Measurements from ENCODE around the gene CLPX. TPM values are rescaled to one million over a fixed set of nuclear protein-coding genes. Genes with fewer than 3 reads are reported as not detected.

CLPX gene
- total RNA-seq, 2 experiments from 2014 or later = 26.0 to 53.3 TPM

GRCh38 chr15:65221697-65222096, 36.6 kb upstream of the CLPX start:
- no TSS peak for BruUV-seq (replicated peaks)
- Histone ChIP-seq H2AFZ (ENCODE audit: low read length) (no peak overlapping the region), H3K4me1 (ENCODE audit: insufficient read depth, low read length, poor library complexity, severe bottlenecking) (no peaks in the 10 kb centered on the region), H3K4me3 (ENCODE audit: low read depth, low read length, poor library complexity, severe bottlenecking) (no peak overlapping the region), H3K36me3 (ENCODE audit: insufficient read depth, low read length) (no peaks in the 10 kb centered on the region), H3K27ac (ENCODE audit: low read depth, low read length, poor library complexity, severe bottlenecking) (no peak overlapping the region), H4K20me1 (ENCODE audit: insufficient read depth, low read length) (no peaks in the 10 kb centered on the region), H3K79me2 (ENCODE audit: insufficient read depth, low read depth, low read length) (no peaks in the 10 kb centered on the region), H3K4me2 (ENCODE audit: low read length) (no peak overlapping the region), H3K9me3 (ENCODE audit: low read length) (no peaks in the 10 kb centered on the region), H3K9me2 (ENCODE audit: insufficient read depth, low read length) (no peaks in the 10 kb centered on the region)
- no peak for TF ChIP-seq EZH2phosphoT487 (IDR thresholded peaks at IDR 0.05; ENCODE audit: borderline replicate concordance, low read depth, low read length)
- TF ChIP-seq, protein P1, sequence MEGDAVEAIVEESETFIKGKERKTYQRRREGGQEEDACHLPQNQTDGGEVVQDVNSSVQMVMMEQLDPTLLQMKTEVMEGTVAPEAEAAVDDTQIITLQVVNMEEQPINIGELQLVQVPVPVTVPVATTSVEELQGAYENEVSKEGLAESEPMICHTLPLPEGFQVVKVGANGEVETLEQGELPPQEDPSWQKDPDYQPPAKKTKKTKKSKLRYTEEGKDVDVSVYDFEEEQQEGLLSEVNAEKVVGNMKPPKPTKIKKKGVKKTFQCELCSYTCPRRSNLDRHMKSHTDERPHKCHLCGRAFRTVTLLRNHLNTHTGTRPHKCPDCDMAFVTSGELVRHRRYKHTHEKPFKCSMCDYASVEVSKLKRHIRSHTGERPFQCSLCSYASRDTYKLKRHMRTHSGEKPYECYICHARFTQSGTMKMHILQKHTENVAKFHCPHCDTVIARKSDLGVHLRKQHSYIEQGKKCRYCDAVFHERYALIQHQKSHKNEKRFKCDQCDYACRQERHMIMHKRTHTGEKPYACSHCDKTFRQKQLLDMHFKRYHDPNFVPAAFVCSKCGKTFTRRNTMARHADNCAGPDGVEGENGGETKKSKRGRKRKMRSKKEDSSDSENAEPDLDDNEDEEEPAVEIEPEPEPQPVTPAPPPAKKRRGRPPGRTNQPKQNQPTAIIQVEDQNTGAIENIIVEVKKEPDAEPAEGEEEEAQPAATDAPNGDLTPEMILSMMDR (conservative IDR thresholded peaks at IDR 0.05; ENCODE audit: low read length) = no peak
- DNase-seq (ENCODE audit: low spot score) = no peak
- ChIA-PET CTCF (ENCODE audit: unreplicated experiment) (interaction anchor here (0.6 kb wide), 1 partner anchor 59 kb away, joined by 3 read pairs; no protein-coding TSS in a partner anchor), POLR2A (no interaction called here)
- intact Hi-C loops (cut with micrococcal nuclease; ENCODE audit: unreplicated experiment) = no loop called here

- intact Hi-C loops (cut with micrococcal nuclease; ENCODE audit: unreplicated experiment) = no loop called here
- no peaks in the 10 kb centered on the region for H3K9me2 ChIP-seq (ENCODE audit: insufficient read depth, low read length)
- no peak overlapping the region for H3K4me3 ChIP-seq (ENCODE audit: low read depth, low read length, poor library complexity, severe bottlenecking)
- H2AFZ ChIP-seq (ENCODE audit: low read length) = no peak overlapping the region
- CTCF ChIA-PET (ENCODE audit: unreplicated experiment) = no interaction called here
- no peak for DNase-seq (ENCODE audit: low spot score)
- H3K36me3 ChIP-seq (ENCODE audit: insufficient read depth, low read length) = no peaks in the 10 kb centered on the region
- POLR2A ChIA-PET = no interaction called here
- TF ChIP-seq, protein P1 (conservative IDR thresholded peaks at IDR 0.05; ENCODE audit: low read length) = no peak
- no peak for TF ChIP-seq EZH2phosphoT487 (IDR thresholded peaks at IDR 0.05; ENCODE audit: borderline replicate concordance, low read depth, low read length)
- no peaks in the 10 kb centered on the region for H3K79me2 ChIP-seq (ENCODE audit: insufficient read depth, low read depth, low read length)
- no peak overlapping the region for H3K4me2 ChIP-seq (ENCODE audit: low read length)
- H3K4me1 ChIP-seq (ENCODE audit: insufficient read depth, low read length, poor library complexity, severe bottlenecking) = no peaks in the 10 kb centered on the region
- no peaks in the 10 kb centered on the region for H4K20me1 ChIP-seq (ENCODE audit: insufficient read depth, low read length)
- no peaks in the 10 kb centered on the region for H3K9me3 ChIP-seq (ENCODE audit: low read length)
- no peak overlapping the region for H3K27ac ChIP-seq (ENCODE audit: low read depth, low read length, poor library complexity, severe bottlenecking)
- BruUV-seq (replicated peaks) = no TSS peak
Measured at GRCh38 chr15:65219137-65219536, 34.0 kb upstream of the CLPX start.

DNA sequence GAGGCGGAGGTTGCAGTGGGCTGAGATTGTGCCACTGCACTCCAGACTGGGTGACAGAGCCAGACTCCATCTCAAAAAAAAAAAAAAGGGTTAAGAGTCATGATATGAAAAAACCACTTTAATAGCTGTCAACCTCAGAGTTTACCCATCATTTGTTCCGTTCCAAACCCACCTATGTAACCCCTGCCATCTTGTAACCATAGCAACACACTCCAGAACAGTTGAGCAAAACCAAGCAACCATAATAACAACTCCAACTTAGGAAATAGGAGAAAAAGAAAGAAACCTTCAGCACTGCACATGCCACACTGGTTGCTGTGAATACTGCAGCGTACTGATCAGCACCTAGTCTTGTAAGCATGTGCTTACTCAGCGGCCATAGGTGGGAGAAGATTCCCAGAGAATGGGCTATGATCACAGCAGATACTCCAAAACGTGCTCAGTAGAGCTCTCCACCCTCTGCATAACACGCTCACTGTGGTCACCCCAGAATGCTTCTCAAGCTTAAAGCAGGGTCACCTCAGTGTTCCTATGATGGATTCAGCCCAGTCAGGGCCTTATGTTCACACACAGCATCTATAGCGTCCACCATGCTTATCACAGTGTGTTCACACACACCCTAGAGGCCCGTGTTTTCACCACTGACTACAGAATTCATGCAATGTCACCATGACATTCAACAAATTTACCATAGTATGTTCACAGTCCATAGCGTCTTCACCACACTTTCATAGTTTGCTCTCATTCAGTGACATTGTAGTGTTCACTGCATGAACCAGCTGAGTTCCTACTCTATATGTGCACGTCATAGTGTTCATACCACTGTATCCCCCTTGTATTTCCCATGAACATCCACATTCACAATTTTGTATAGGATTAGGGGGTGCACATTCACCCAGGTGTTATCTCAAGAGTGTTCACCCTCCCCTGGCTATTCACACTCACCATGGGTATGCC, 32.7 kb upstream of the CLPX start:
- Histone ChIP-seq H3K4me1 (ENCODE audit: insufficient read depth, low read length, poor library complexity, severe bottlenecking) (no peaks in the 10 kb centered on the region), H2AFZ (ENCODE audit: low read length) (no peak overlapping the region), H3K79me2 (ENCODE audit: insufficient read depth, low read depth, low read length) (no peaks in the 10 kb centered on the region), H3K9me3 (ENCODE audit: low read length) (no peaks in the 10 kb centered on the region), H3K27ac (ENCODE audit: low read depth, low read length, poor library complexity, severe bottlenecking) (no peak overlapping the region), H4K20me1 (ENCODE audit: insufficient read depth, low read length) (no peaks in the 10 kb centered on the region), H3K4me2 (ENCODE audit: low read length) (no peak overlapping the region), H3K9me2 (ENCODE audit: insufficient read depth, low read length) (no peaks in the 10 kb centered on the region), H3K36me3 (ENCODE audit: insufficient read depth, low read length) (no peaks in the 10 kb centered on the region), H3K4me3 (ENCODE audit: low read depth, low read length, poor library complexity, severe bottlenecking) (no peak overlapping the region)
- BruUV-seq (replicated peaks) = no TSS peak
- POLR2A ChIA-PET = no interaction called here
- intact Hi-C loops (cut with micrococcal nuclease; ENCODE audit: unreplicated experiment) = no loop called here
- no peak for DNase-seq (ENCODE audit: low spot score)
- CTCF ChIA-PET (ENCODE audit: unreplicated experiment) = no interaction called here
- TF ChIP-seq, protein P1 (conservative IDR thresholded peaks at IDR 0.05; ENCODE audit: low read length) = no peak
- TF ChIP-seq EZH2phosphoT487 (IDR thresholded peaks at IDR 0.05; ENCODE audit: borderline replicate concordance, low read depth, low read length) = no peak

Measured in OCI-LY7 (cell line).